WI38 (cell line): ENCODE results near the gene CCDC50.

ENCODE experiments used
- H3K4me3 ChIP-seq: 2 replicates; pipeline ENCODE4 v1.5.1; 2011; ENCODE audit warnings: low read depth, mild to moderate bottlenecking, control low read depth, low read length
- CTCF ChIP-seq: IDR thresholded peaks from 2 replicates; pipeline ENCODE4 v1.5.1; 2012; ENCODE audit warnings: low read depth, mild to moderate bottlenecking, control low read depth, low read length

CCDC50 gene

GRCh38 chr3:191302451-191302850 is 26.7 kb upstream of the CCDC50 start:
- H3K4me3 ChIP-seq = no peak overlapping the region
- no peak for TF ChIP-seq CTCF

- H3K4me3 ChIP-seq = no peak overlapping the region
- no peak for TF ChIP-seq CTCF
Observed at GRCh38 chr3:191303596-191303995, 25.6 kb upstream of the CCDC50 start.

GRCh38 chr3:191306428-191306827 is 22.8 kb upstream of the CCDC50 start:
- H3K4me3 ChIP-seq = no peak overlapping the region
- no peak for TF ChIP-seq CTCF

- H3K4me3 ChIP-seq = no peak overlapping the region
- no peak for TF ChIP-seq CTCF
Observed at GRCh38 chr3:191307341-191307740, 21.9 kb upstream of the CCDC50 start.

- no peak for TF ChIP-seq CTCF
- no peak overlapping the region for H3K4me3 ChIP-seq
Observed at GRCh38 chr3:191313296-191313695, 15.9 kb upstream of the CCDC50 start.

- TF ChIP-seq CTCF = no peak
- H3K4me3 ChIP-seq = no peak overlapping the region
Observed at GRCh38 chr3:191314109-191314728, 15.0 kb upstream of the CCDC50 start.

- no peak for TF ChIP-seq CTCF
Observed at GRCh38 chr3:191316876-191317603, 12.2 kb upstream of the CCDC50 start.

More at GRCh38 chr3:191316876-191317603, 12.2 kb upstream of the CCDC50 start:
- H3K4me3 ChIP-seq = no peak overlapping the region
